H9 (cell line): ENCODE results near the gene SERPINH1. TPM values are rescaled to one million over a fixed set of nuclear protein-coding genes. Genes with fewer than 3 reads are reported as not detected.

ENCODE experiments used
- DNase-seq: peaks from one replicate; pipeline ENCODE4 v3.0.0-alpha.2; 2017
- H2AFZ ChIP-seq: one replicate; pipeline ENCODE4 v1.6.1; 2013; ENCODE audit warnings: mild to moderate bottlenecking, low read length, control low read depth, moderate library complexity
- H2AK5ac ChIP-seq: 2 replicates; pipeline ENCODE4 v1.6.1; 2013; ENCODE audit warnings: low read length, control low read depth, mixed read lengths; ENCODE audit not compliant: insufficient read length
- H2BK120ac ChIP-seq: one replicate; pipeline ENCODE4 v1.6.1; 2013; ENCODE audit warnings: low read depth, mild to moderate bottlenecking, low read length, control low read depth, inconsistent platforms; ENCODE audit not compliant: poor library complexity, severe bottlenecking
- H2BK12ac ChIP-seq: 2 replicates; pipeline ENCODE4 v1.6.1; 2013; ENCODE audit warnings: low read length, control low read depth, mixed read lengths, low read depth; ENCODE audit not compliant: insufficient read length
- H2BK15ac ChIP-seq: 2 replicates; pipeline ENCODE4 v1.6.1; 2013; ENCODE audit warnings: low read depth, low read length, control low read depth
- H2BK20ac ChIP-seq: one replicate; pipeline ENCODE4 v1.6.1; 2013; ENCODE audit warnings: low read depth, mild to moderate bottlenecking, low read length, control low read depth, inconsistent platforms; ENCODE audit not compliant: poor library complexity, severe bottlenecking
- H2BK5ac ChIP-seq: 2 replicates; pipeline ENCODE4 v1.6.1; 2013; ENCODE audit warnings: low read length, control low read depth, mixed read lengths; ENCODE audit not compliant: insufficient read length
- H3K14ac ChIP-seq: 2 replicates; pipeline ENCODE4 v1.6.1; 2013; ENCODE audit warnings: low read length, control low read depth; ENCODE audit not compliant: insufficient read depth
- H3K18ac ChIP-seq: 2 replicates; pipeline ENCODE4 v1.6.1; 2013; ENCODE audit warnings: low read depth, mild to moderate bottlenecking, mixed read lengths, low read length, control low read depth; ENCODE audit not compliant: insufficient read length
- H3K23ac ChIP-seq: 2 replicates; pipeline ENCODE4 v1.6.1; 2013; ENCODE audit warnings: low read length, control low read depth, mixed read lengths, low read depth; ENCODE audit not compliant: insufficient read length
- H3K23me2 ChIP-seq: 2 replicates; pipeline ENCODE4 v1.6.1; 2013; ENCODE audit warnings: low read depth, mild to moderate bottlenecking, mixed read lengths, low read length, control low read depth; ENCODE audit not compliant: insufficient read length, poor library complexity, severe bottlenecking
- H3K27ac ChIP-seq: 2 replicates; pipeline ENCODE4 v1.5.1; 2013; ENCODE audit warnings: low read length, control low read depth, mixed read lengths, low read depth; ENCODE audit not compliant: insufficient read length
- H3K27me3 ChIP-seq: 2 replicates; pipeline ENCODE4 v1.6.1; 2013; ENCODE audit warnings: low read length, control low read depth, inconsistent platforms; ENCODE audit not compliant: insufficient read depth
- H3K4ac ChIP-seq: 2 replicates; pipeline ENCODE4 v1.6.1; 2013; ENCODE audit warnings: low read depth, mild to moderate bottlenecking, control low read depth, inconsistent platforms, low read length, moderate library complexity
- H3K4me1 ChIP-seq: 2 replicates; pipeline ENCODE4 v1.6.1; 2013; ENCODE audit warnings: low read length, control low read depth, inconsistent platforms; ENCODE audit not compliant: insufficient read depth
- H3K4me2 ChIP-seq: 2 replicates; pipeline ENCODE4 v1.6.1; 2013; ENCODE audit warnings: low read length, control low read depth, mixed read lengths; ENCODE audit not compliant: insufficient read length, insufficient read depth
- H3K56ac ChIP-seq: 2 replicates; pipeline ENCODE4 v1.6.1; 2013; ENCODE audit warnings: low read depth, mild to moderate bottlenecking, mixed read lengths, low read length, control low read depth; ENCODE audit not compliant: insufficient read length
- H3K79me1 ChIP-seq: 2 replicates; pipeline ENCODE4 v1.6.1; 2013; ENCODE audit warnings: low read depth, mild to moderate bottlenecking, moderate library complexity, low read length, control low read depth, inconsistent platforms; ENCODE audit not compliant: insufficient read depth, poor library complexity, severe bottlenecking
- H3K79me2 ChIP-seq: 2 replicates; pipeline ENCODE4 v1.6.1; 2013; ENCODE audit warnings: low read length, control low read depth, inconsistent platforms; ENCODE audit not compliant: insufficient read depth
- H3K9ac ChIP-seq: 2 replicates; pipeline ENCODE4 v1.6.1; 2013; ENCODE audit warnings: low read length, control low read depth, mixed read lengths; ENCODE audit not compliant: insufficient read length; ENCODE audit errors: extremely low read depth
- H3K9me3 ChIP-seq: one replicate; pipeline ENCODE4 v1.6.1; 2013; ENCODE audit warnings: low read depth, low read length, inconsistent platforms; ENCODE audit not compliant: control insufficient read depth
- H3T11ph ChIP-seq: one replicate; pipeline ENCODE4 v1.6.1; 2013; ENCODE audit warnings: mild to moderate bottlenecking, low read length, control low read depth, inconsistent platforms
- H4K20me1 ChIP-seq: one replicate; pipeline ENCODE4 v1.6.1; 2013; ENCODE audit not compliant: control insufficient read depth, insufficient read length, insufficient read depth
- H4K5ac ChIP-seq: 2 replicates; pipeline ENCODE4 v1.6.1; 2013; ENCODE audit warnings: low read depth, mild to moderate bottlenecking, mixed read lengths, low read length, control low read depth; ENCODE audit not compliant: insufficient read length
- H4K8ac ChIP-seq: replicated peaks from 2 replicates; pipeline ENCODE4 v1.6.1; 2013; ENCODE audit warnings: low read length, control low read depth, mixed read lengths, low read depth; ENCODE audit not compliant: insufficient read length
- H4K91ac ChIP-seq: 2 replicates; pipeline ENCODE4 v1.6.1; 2013; ENCODE audit warnings: low read depth, mild to moderate bottlenecking, moderate library complexity, mixed read lengths, low read length, control low read depth; ENCODE audit not compliant: insufficient read length
- H3K27ac Mint-ChIP-seq, 3 experiments: 2 replicates in 2 of 3; 3 replicates in 1 of 3; pipeline ENCODE4 v1.8.0; 2020 to 2021; ENCODE audit warnings: mixed read lengths in 3 of 3, mild to moderate bottlenecking in 1 of 3, moderate library complexity in 1 of 3
- H3K27me3 Mint-ChIP-seq: 2 replicates; pipeline ENCODE4 v1.8.0; 2021; ENCODE audit warnings: low read depth, mild to moderate bottlenecking, moderate library complexity, mixed read lengths
- H3K36me3 Mint-ChIP-seq, 3 experiments: 2 replicates in 2 of 3; 3 replicates in 1 of 3; pipeline ENCODE4 v1.8.0; 2020 to 2021; ENCODE audit warnings: low read depth in 3 of 3, mixed read lengths in 3 of 3; ENCODE audit not compliant: insufficient read depth in 1 of 3
- H3K4me1 Mint-ChIP-seq, 2 experiments: 2 replicates each; pipeline ENCODE4 v1.8.0; 2020; ENCODE audit warnings: mixed read lengths in 2 of 2
- H3K4me3 Mint-ChIP-seq, 2 experiments: 2 replicates in 1 of 2; 3 replicates in 1 of 2; pipeline ENCODE4 v1.8.0; 2020 to 2021; ENCODE audit warnings: mild to moderate bottlenecking in 2 of 2, mixed read lengths in 2 of 2, moderate library complexity in 1 of 2
- H3K9me3 Mint-ChIP-seq, 2 experiments: 2 replicates in 1 of 2; 3 replicates in 1 of 2; pipeline ENCODE4 v1.8.0; 2020; ENCODE audit warnings: mild to moderate bottlenecking in 2 of 2, mixed read lengths in 2 of 2, moderate library complexity in 1 of 2
- whole genome bisulfite sequencing: extraction: QIAGEN DNeasy Blood & Tissue Kit; methylation state at CpG from one replicate; pipeline ENCODE4 v1.1.7; 2013; ENCODE audit warnings: missing lambda C conversion rate, low lambda C conversion rate, mixed read lengths; ENCODE audit not compliant: insufficient read length; ENCODE audit errors: extremely low coverage; 5-methylcytosine and 5-hydroxymethylcytosine counted together
- total RNA-seq: library from RNA; stranded (reverse); gene quantifications from 2 replicates; pipeline ENCODE4 v1.2.1, GENCODE V29; 2021
- TF ChIP-seq, protein P1 (sequence below): fragments of 200-600 bp; sonication (generic); conservative IDR thresholded peaks from 3 replicates; pipeline ENCODE4 v1.8.0; 2021; ENCODE audit warnings: antibody characterized with exemption, mild to moderate bottlenecking

Gene SERPINH1
- total RNA-seq, 1 experiment from 2014 or later = 253 TPM

DNA sequence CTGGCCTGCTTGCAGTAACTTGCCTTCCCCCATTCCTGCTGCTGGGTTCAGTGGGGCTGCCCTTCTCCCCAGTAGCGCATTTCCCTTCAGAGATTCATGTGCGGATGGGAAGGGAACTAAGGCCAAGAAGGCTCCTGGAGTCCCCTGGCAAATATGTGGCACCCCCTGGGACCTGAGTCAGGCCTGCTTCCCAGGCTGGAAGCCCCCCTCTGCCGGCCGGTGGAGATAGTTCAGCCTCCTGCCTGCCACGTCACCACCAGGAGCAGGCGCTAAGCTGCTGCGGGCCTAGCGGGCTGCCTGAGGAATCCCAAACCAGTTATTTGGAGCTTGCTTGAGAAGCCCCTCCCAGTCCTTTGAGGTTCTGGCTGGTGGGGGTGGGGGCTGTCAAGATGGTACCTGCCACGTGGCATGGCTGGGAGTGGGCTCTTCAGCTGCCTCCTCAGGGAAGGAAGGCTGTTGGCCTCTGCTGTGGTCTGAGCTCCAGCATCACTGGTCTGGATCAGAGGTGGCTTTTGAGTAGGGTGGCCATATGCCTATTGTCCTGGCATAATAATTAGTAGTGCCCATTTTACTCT lies 2.0 kb downstream of the SERPINH1 start:
- Histone ChIP-seq H3K14ac (peak overlapping the region; percentile 37), H3K18ac (peak overlapping the region; percentile 93), H3K79me2 (peaks cover 32% of the 10 kb centered on the region; the same call in 1 of the 2 replicates)

More for the DNA sequence above, 2.0 kb downstream of the SERPINH1 start:
- no peak overlapping the region for H3K56ac ChIP-seq
- H3K27ac ChIP-seq = peak overlapping the region; percentile 72
- no peak overlapping the region for H2BK15ac ChIP-seq
- peak overlapping the region; percentile 25 for H4K91ac ChIP-seq
- H3K4ac ChIP-seq = peak overlapping the region; percentile 96
- no peak overlapping the region for H3K23ac ChIP-seq
- Mint-ChIP-seq H3K27me3 (no peaks in the 10 kb centered on the region), H3K9me3 (no peaks in the 10 kb centered on the region), H3K36me3 (peaks cover 29 to 47% (median 38%) of the 10 kb centered on the region in 3 experiments), H3K4me3 (peak overlapping the region; percentile 96), H3K27ac (peak overlapping the region; percentile 99 to 100 (median 99)), H3K4me1 (peaks cover 38 to 55% of the 10 kb centered on the region in 2 experiments)
- no peak overlapping the region for H2AK5ac ChIP-seq
- H2AFZ ChIP-seq = no peak overlapping the region
- H3K79me1 ChIP-seq = peaks cover 3% of the 10 kb centered on the region
- no peak overlapping the region for H4K5ac ChIP-seq
- TF ChIP-seq, protein P1, sequence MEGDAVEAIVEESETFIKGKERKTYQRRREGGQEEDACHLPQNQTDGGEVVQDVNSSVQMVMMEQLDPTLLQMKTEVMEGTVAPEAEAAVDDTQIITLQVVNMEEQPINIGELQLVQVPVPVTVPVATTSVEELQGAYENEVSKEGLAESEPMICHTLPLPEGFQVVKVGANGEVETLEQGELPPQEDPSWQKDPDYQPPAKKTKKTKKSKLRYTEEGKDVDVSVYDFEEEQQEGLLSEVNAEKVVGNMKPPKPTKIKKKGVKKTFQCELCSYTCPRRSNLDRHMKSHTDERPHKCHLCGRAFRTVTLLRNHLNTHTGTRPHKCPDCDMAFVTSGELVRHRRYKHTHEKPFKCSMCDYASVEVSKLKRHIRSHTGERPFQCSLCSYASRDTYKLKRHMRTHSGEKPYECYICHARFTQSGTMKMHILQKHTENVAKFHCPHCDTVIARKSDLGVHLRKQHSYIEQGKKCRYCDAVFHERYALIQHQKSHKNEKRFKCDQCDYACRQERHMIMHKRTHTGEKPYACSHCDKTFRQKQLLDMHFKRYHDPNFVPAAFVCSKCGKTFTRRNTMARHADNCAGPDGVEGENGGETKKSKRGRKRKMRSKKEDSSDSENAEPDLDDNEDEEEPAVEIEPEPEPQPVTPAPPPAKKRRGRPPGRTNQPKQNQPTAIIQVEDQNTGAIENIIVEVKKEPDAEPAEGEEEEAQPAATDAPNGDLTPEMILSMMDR = peak; percentile 70
- H2BK5ac ChIP-seq = no peak overlapping the region
- peak overlapping the region; percentile 67 for H3K9ac ChIP-seq
- WGBS = no CpG with 5 or more reads among the region's 9 CpGs
- no peaks in the 10 kb centered on the region for H3K9me3 ChIP-seq
- H2BK120ac ChIP-seq = no peak overlapping the region
- no peak overlapping the region for H3T11ph ChIP-seq
- H2BK12ac ChIP-seq = no peak overlapping the region
- no peak overlapping the region for H2BK20ac ChIP-seq
- H3K4me1 ChIP-seq = peaks cover 14% of the 10 kb centered on the region
- no peak overlapping the region for H4K8ac ChIP-seq
- peaks cover 19% of the 10 kb centered on the region for H3K23me2 ChIP-seq
- peak overlapping the region; percentile 85 for H3K4me2 ChIP-seq
- peak; percentile 94 for DNase-seq
- no peaks in the 10 kb centered on the region for H3K27me3 ChIP-seq
- no peaks in the 10 kb centered on the region for H4K20me1 ChIP-seq
